SIG-M5 treated with dmso at 0.1 percent for 504 hours (cell line): ENCODE data around the gene FOXN3.

Experiments used
- DNase-seq: peaks from one replicate; lab custom pipeline; 2025; ENCODE audit not compliant: unreplicated experiment; lab: John Stamatoyannopoulos, UW

Gene FOXN3

GRCh38 chr14:89283327-89284060, 133.5 kb downstream of the FOXN3 start:
- no peak for DNase-seq

- no peak for DNase-seq
Measured at GRCh38 chr14:89282191-89282590, 134.8 kb downstream of the FOXN3 start.

GRCh38 chr14:89280600-89280999, 136.4 kb downstream of the FOXN3 start:
- no peak for DNase-seq

GRCh38 chr14:89279649-89280232, 137.3 kb downstream of the FOXN3 start:
- no peak for DNase-seq

GRCh38 chr14:89277203-89277602, 139.8 kb downstream of the FOXN3 start:
- no peak for DNase-seq

- no peak for DNase-seq
Measured at GRCh38 chr14:89276424-89276975, 140.5 kb downstream of the FOXN3 start.

GRCh38 chr14:89270439-89271227, 146.4 kb downstream of the FOXN3 start:
- DNase-seq: no peak

- no peak for DNase-seq
Measured at GRCh38 chr14:89269404-89269803, 147.6 kb downstream of the FOXN3 start.

- DNase-seq: no peak
Measured at GRCh38 chr14:89268514-89268913, 148.5 kb downstream of the FOXN3 start.

GRCh38 chr14:89267656-89268055, 149.4 kb downstream of the FOXN3 start:
- peak; percentile 1 for DNase-seq

GRCh38 chr14:89267163-89267562, 149.9 kb downstream of the FOXN3 start:
- DNase-seq: no peak

- DNase-seq: no peak
Measured at GRCh38 chr14:89266754-89267153, 150.3 kb downstream of the FOXN3 start.

- DNase-seq: no peak
Measured at GRCh38 chr14:89265234-89265633, 151.8 kb downstream of the FOXN3 start.

GRCh38 chr14:89264196-89264800, 152.7 kb downstream of the FOXN3 start:
- no peak for DNase-seq

GRCh38 chr14:89262041-89262440, 155.0 kb downstream of the FOXN3 start:
- no peak for DNase-seq

- DNase-seq: no peak
Measured at GRCh38 chr14:89260898-89261297, 156.1 kb downstream of the FOXN3 start.

- no peak for DNase-seq
Measured at GRCh38 chr14:89259951-89260609, 157.0 kb downstream of the FOXN3 start.

GRCh38 chr14:89258728-89259273, 158.2 kb downstream of the FOXN3 start:
- DNase-seq: no peak

- no peak for DNase-seq
Measured at GRCh38 chr14:89256951-89257350, 160.1 kb downstream of the FOXN3 start.

- DNase-seq: no peak
Measured at GRCh38 chr14:89256283-89256682, 160.8 kb downstream of the FOXN3 start.
